OCI-LY7 (cell line): ENCODE measurements around the gene ZNF445. TPM values are rescaled to one million over a fixed set of nuclear protein-coding genes. Genes with fewer than 3 reads are reported as not detected.

Experiments
- BruUV-seq: library from RNA; stranded (reverse); fragments of 400-500 nt; replicated peaks from 2 replicates; lab custom pipeline; 2021; lab: Mats Ljungman, UMichigan
- CTCF ChIA-PET: fragments of 300-600 bp; sonication (Branson Sonifier 250); formaldehyde crosslinking; loops from one replicate; lab custom pipeline; 2022; ENCODE audit warnings: antibody characterized with exemption; ENCODE audit not compliant: unreplicated experiment; lab: Charles Lee
- POLR2A ChIA-PET: fragments of 300-600 bp; sonication (Branson Sonifier 250); formaldehyde crosslinking; loops from one replicate; lab custom pipeline; 2022; ENCODE audit warnings: antibody characterized with exemption; lab: Charles Lee
- DNase-seq: peaks from one replicate; pipeline ENCODE4 v3.0.0-alpha.2; 2015; ENCODE audit warnings: low spot score
- H2AFZ ChIP-seq: fragments of 200-600 bp; sonication (generic), shearing (Covaris generic); 2 replicates; pipeline ENCODE4 v1.6.1; 2014; ENCODE audit warnings: mild to moderate bottlenecking, antibody characterized with exemption, low read length, moderate library complexity
- H3K27ac ChIP-seq: fragments of 200-600 bp; sonication (generic); 2 replicates; pipeline ENCODE4 v1.5.1; 2014; ENCODE audit warnings: mixed run types, low read depth, mild to moderate bottlenecking, moderate library complexity, low read length, inconsistent platforms; ENCODE audit not compliant: poor library complexity, severe bottlenecking
- H3K36me3 ChIP-seq: fragments of 200-600 bp; sonication (generic); 2 replicates; pipeline ENCODE4 v1.6.1; 2014; ENCODE audit warnings: mild to moderate bottlenecking, antibody characterized with exemption, low read length, moderate library complexity, mixed read lengths; ENCODE audit not compliant: insufficient read depth
- H3K4me1 ChIP-seq: fragments of 200-600 bp; sonication (generic); 2 replicates; pipeline ENCODE4 v1.5.1; 2014; ENCODE audit warnings: mild to moderate bottlenecking, low read length; ENCODE audit not compliant: insufficient read depth, poor library complexity, severe bottlenecking
- H3K4me2 ChIP-seq: fragments of 200-600 bp; sonication (generic); 2 replicates; pipeline ENCODE4 v1.6.1; 2014; ENCODE audit warnings: mild to moderate bottlenecking, low read length
- H3K4me3 ChIP-seq: fragments of 200-600 bp; sonication (generic); 2 replicates; pipeline ENCODE4 v1.5.1; 2014; ENCODE audit warnings: mild to moderate bottlenecking, low read depth, low read length; ENCODE audit not compliant: poor library complexity, severe bottlenecking
- H3K79me2 ChIP-seq: fragments of 200-600 bp; sonication (generic); 2 replicates; pipeline ENCODE4 v1.6.1; 2016; ENCODE audit warnings: low read depth, mild to moderate bottlenecking, low read length, moderate library complexity, mixed read lengths; ENCODE audit not compliant: insufficient read depth
- H3K9me2 ChIP-seq: fragments of 200-600 bp; sonication (generic); 2 replicates; pipeline ENCODE4 v1.6.1; 2016; ENCODE audit warnings: mild to moderate bottlenecking, low read length, mixed read lengths; ENCODE audit not compliant: insufficient read depth
- H3K9me3 ChIP-seq: fragments of 200-600 bp; sonication (generic); 2 replicates; pipeline ENCODE4 v1.6.1; 2014; ENCODE audit warnings: mild to moderate bottlenecking, mixed run types, low read length, mixed read lengths
- H4K20me1 ChIP-seq: fragments of 200-600 bp; sonication (generic); 2 replicates; pipeline ENCODE4 v1.6.1; 2014; ENCODE audit warnings: mild to moderate bottlenecking, antibody characterized with exemption, low read length, moderate library complexity, mixed read lengths; ENCODE audit not compliant: insufficient read depth
- CTCF ChIP-seq: fragments of 200-600 bp; sonication (generic); conservative IDR thresholded peaks from 2 replicates; pipeline ENCODE4 v1.5.1; 2014; ENCODE audit warnings: mild to moderate bottlenecking, antibody characterized with exemption, low read length, moderate library complexity, mixed read lengths
- EZH2phosphoT487 ChIP-seq: fragments of 200-600 bp; sonication (generic); IDR thresholded peaks from 2 replicates; pipeline ENCODE4 v1.6.1; 2018; ENCODE audit warnings: low read depth, borderline replicate concordance, mild to moderate bottlenecking, mixed run types, antibody characterized with exemption, low read length, moderate library complexity, mixed read lengths
- intact Hi-C: fragments of 100-400 bp; cut with micrococcal nuclease; formaldehyde crosslinking; loops from one replicate; pipeline ENCODE4 v1.10.0; 2022; ENCODE audit not compliant: unreplicated experiment
- total RNA-seq, 2 experiments: library from RNA; depleted of rRNA in 1 of 2; stranded (reverse); fragments of >200 nt in 1 of 2; shearing (Covaris generic) in 1 of 2; gene quantifications; 2 replicates each; pipeline ENCODE4 v1.2.3, GENCODE V29; 2014 to 2022

The ZNF445 gene
- total RNA-seq, 2 experiments from 2014 or later: 3.4 to 11.7 TPM

GRCh38 chr3:44434834-44435510 is 42.5 kb downstream of the ZNF445 start:
- no peak overlapping the region for H3K27ac ChIP-seq
- no peak overlapping the region for H3K4me2 ChIP-seq
- no peaks in the 10 kb centered on the region for H3K79me2 ChIP-seq
- H3K36me3 ChIP-seq: no peaks in the 10 kb centered on the region
- BruUV-seq: no TSS peak
- peaks cover 8% of the 10 kb centered on the region for H3K4me1 ChIP-seq
- CTCF ChIA-PET: no interaction called here
- DNase-seq: no peak
- H4K20me1 ChIP-seq: no peaks in the 10 kb centered on the region
- H3K9me3 ChIP-seq: no peaks in the 10 kb centered on the region
- H3K9me2 ChIP-seq: no peaks in the 10 kb centered on the region
- H3K4me3 ChIP-seq: no peak overlapping the region
- POLR2A ChIA-PET: interaction anchor here (0.7 kb wide), 1 partner anchor 572 kb away, joined by 3 read pairs; no protein-coding TSS in a partner anchor
- TF ChIP-seq CTCF: no peak
- TF ChIP-seq EZH2phosphoT487: no peak
- no peak overlapping the region for H2AFZ ChIP-seq
- intact Hi-C loops: no loop called here

GRCh38 chr3:44430466-44430865 is 47.0 kb downstream of the ZNF445 start:
- H3K4me2 ChIP-seq: no peak overlapping the region
- intact Hi-C loops: no loop called here
- no peaks in the 10 kb centered on the region for H3K4me1 ChIP-seq
- DNase-seq: no peak
- H3K79me2 ChIP-seq: no peaks in the 10 kb centered on the region
- H3K36me3 ChIP-seq: no peaks in the 10 kb centered on the region
- no peaks in the 10 kb centered on the region for H3K9me3 ChIP-seq
- CTCF ChIA-PET: no interaction called here
- TF ChIP-seq EZH2phosphoT487 (no peak), CTCF (no peak)
- no peaks in the 10 kb centered on the region for H4K20me1 ChIP-seq
- no TSS peak for BruUV-seq
- POLR2A ChIA-PET: no interaction called here
- no peak overlapping the region for H3K27ac ChIP-seq
- H2AFZ ChIP-seq: no peak overlapping the region
- H3K9me2 ChIP-seq: no peaks in the 10 kb centered on the region
- H3K4me3 ChIP-seq: no peak overlapping the region

- Histone ChIP-seq H3K4me1 (no peaks in the 10 kb centered on the region), H3K4me2 (no peak overlapping the region), H3K27ac (no peak overlapping the region), H3K9me3 (no peaks in the 10 kb centered on the region), H4K20me1 (no peaks in the 10 kb centered on the region), H3K9me2 (no peaks in the 10 kb centered on the region), H2AFZ (no peak overlapping the region), H3K79me2 (no peaks in the 10 kb centered on the region), H3K36me3 (no peaks in the 10 kb centered on the region), H3K4me3 (no peak overlapping the region)
- TF ChIP-seq EZH2phosphoT487: no peak
- TF ChIP-seq CTCF: no peak
- ChIA-PET POLR2A (interaction anchor here (0.6 kb wide), 2 partner anchors 478 to 699 kb away, joined by 4 to 6 read pairs; no protein-coding TSS in a partner anchor), CTCF (no interaction called here)
- intact Hi-C loops: no loop called here
- no TSS peak for BruUV-seq
- DNase-seq: no peak
Observed at GRCh38 chr3:44429459-44429858, 48.0 kb downstream of the ZNF445 start.
